NCI-H446 (cell line): ENCODE measurements around the gene SUCLG1.
A peak's percentile ranks its signal among the peaks of the same experiment; 100 is the strongest.
"Not testable (repeated sequence)": the region's sequence is repeated elsewhere in the genome, so short reads cannot be mapped to it uniquely, and the experiment has no call there.

Experiments
- DNase-seq, 2 experiments: peaks; one replicate each; lab custom pipeline; 2025; lab: John Stamatoyannopoulos, UW

SUCLG1 gene

DNA sequence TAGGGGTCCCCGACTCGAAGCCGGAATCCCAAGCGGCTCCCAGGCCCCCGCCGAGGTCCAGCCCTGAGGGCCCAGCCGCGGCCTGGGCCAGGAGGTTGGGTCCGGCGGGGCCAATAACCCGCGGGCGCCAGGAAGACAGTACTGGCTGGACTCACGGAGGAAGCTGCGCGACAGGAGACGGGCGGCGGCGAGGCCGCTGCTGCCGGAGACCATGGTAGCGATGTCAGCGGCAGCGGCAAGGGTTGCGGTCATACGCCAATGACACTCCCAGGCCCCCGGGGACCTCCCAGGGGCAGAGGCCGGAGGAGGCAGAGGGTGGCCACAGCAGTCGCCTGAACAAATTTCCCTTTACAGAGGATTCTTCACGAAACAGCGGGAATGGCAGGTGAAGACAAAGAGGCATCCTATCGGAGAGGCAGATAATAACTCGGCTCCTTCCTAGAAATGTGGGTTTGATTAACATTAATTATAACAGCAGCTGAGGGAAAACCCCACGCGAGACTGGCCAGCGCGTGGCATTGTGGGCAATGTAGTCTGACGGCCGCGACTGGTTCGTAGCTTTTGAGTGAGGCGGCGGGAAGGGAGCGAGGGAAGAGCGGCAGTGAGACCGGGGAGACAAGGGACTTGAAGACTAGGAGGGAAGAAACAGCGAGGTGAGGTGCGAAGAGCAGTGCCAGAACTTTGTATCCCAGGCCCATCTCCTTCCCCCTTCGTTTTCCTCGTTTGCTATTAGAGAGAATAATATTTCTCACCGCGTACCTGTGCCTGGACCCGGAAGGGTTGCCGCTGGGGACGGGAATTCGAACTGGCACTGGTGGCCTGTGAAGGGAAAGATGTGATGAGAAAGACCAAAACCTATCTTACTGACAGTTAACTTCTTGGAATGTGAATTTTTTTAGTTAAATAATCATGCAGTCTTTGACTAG is at the start of gene SUCLG1:
TSS of gene SUCLG1 (minus strand) at position 263 of the 926 bp plus-strand sequence. CDS start at position 252, 11 bp downstream.
- peak; percentile 51 to 86 for DNase-seq

DNA sequence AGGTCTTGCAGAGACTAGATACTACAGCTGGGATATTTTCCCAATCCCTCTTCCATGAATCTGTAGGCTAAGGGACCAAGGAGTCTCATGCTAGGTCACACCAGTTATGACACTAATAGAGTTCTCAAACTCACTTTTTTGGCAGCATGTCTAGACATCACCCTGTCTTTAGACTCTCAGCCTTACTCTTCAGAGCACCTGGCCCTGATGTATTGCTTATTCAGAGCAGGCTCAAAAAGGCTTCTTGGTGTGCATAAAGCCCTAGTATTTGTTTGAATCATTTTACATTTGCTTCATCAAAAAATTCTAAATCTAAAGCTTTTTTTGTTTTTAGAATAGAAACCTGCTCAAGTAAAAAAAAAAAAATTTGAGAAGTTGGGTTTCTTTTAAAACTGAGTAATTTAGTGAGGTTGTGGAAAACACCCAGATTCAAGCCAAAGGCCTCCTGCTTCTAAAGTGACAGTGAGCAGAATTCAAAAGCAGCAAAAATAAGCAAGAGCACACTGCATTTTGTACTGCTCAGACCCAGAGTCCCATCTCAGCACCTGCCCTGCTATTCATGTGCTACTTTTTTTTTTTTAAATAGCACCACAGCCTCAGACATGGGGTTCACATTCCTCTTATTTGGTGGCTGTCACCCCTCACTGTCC is 39.2 kb upstream of the SUCLG1 start:
- DNase-seq = no peak

DNA sequence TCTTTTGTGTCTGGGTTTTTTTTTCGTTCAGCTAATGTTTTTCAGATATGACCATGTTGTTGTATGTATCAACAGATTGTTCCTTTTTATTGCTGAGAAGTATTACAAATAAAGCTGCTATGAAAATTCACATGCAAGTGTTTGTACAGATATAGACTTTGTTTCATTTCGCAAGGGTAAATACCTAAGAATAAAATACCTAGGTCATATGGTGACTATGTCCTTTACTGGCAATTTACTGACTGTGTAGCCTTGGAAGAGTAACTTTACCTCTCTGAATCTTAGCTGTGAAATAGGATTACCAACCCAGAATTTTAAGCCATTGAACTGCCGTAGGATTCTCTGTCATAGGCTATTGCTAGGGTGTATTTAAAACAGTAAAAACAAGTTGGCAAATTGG is 38.2 kb upstream of the SUCLG1 start:
- no peak for DNase-seq

DNA sequence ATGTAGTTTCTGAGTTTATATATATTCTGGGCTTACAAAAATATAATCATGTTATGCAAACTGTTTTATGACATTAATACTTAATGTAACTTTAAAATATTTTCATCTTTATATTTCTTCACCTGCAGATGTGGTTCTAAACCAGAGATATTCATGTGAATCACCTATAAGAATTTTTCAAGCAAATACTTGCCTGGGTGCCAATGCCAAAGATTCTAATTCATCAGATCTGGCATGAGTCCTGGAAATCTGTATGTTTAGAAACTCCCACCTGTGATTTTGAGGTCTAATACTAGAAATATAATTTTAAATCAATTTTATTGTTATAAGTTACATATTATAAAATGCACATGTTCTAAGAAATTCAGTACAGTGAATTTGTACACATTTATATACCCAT is 37.3 kb upstream of the SUCLG1 start:
- DNase-seq = no peak

DNA sequence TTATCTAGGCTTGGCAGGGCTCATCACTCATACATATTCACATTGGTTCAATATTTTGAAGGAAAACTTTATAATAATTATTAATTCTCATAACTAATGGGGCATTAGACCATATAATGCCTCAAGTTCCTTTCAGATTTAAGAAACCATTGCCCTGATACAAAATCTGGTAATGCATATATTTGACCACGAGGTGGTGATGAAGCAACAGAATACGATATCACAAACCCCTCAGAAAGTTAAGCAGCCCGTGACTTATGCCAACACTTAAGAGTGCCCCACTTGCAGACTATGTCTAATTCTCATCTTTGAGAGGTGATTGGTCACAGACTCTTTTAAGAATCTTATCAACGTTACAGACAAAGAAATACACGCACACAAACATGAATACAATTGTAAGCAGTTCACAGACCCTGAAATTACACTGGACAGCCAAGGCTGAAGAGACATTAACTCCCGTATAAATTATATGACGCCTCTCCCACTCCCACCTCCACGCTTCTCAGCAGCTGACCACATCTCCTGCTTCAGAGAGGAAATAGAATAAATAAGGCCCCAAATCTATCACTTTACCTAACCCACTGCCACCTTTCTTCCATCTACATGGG is 36.6 kb upstream of the SUCLG1 start:
- DNase-seq = peak in 1 of 2 experiments; percentile 61

DNA sequence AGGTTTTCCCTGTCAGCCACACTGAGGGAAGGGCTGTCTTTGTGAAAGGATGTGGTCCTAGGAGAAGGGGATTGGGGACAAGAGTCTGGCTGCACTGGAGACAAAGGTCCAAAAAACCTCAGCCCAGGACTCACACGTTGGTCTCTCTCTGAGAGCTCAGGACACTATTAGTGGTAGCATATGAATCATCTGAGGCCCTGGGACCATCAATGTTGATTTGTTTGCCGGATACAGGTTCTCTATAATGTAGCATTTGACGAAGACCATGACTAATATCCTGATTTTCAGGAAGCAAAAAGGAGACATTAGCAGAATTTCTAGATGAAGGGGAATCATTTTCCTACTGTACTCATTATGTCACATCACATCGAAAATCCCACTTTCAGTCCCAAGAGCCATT is 35.0 kb upstream of the SUCLG1 start:
- DNase-seq = no peak

DNA sequence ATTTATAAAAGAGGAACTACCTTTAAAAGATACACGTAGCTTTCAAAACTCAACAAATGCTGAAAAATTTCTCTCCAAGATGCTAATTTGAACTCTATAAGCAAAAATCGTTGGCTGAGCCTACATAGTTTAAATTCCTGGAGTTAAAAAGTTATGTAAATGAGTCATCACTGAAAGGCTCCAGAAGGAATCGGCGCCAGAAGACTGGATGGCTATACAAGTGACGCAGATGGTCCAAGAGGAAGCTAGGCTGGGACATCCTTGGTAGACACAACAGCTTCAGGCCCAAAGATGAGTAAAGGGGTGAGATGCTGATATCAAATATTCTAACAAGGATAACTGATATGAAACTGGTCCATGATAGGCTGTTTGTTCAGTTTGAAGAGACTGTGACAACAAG is 34.4 kb upstream of the SUCLG1 start:
- DNase-seq = no peak

DNA sequence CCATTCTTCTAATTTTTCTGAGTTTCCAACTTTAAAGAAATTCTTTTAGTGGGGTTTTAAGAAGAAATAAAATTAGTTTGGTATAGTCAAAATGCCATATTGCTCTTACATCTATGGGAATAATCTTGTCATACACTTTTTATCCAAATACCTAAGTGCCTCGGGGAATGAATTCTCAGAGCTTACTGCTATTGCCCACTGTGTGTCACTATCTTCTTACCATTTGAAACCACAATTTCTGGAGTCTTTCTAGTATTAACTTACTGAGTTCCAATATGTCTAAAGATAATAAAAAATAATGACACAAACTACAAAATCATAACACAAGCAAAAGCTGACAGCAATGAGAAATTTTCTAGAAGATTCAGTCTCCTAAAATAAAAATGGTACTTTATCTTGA is 33.5 kb upstream of the SUCLG1 start:
- DNase-seq = no peak

DNA sequence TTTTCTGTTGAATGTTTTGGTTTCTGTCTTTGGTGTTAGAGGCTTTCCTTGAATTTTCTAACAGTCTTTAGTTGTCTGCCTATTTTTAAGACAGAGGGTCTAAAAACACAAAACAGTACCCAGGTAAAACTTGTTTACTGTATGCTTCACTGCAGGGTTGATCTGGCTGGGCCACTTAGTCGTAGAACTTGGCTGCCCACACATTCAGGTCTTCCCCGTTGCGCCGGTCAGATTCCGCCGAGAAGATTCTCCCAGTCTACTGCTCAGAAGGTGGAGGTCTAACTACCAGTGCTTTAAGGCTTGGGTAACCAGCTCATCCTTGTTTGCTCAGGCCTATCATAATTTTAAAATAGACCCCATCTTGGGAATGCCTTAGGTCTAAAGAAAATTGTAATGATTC is 32.7 kb upstream of the SUCLG1 start:
- DNase-seq = no peak

DNA sequence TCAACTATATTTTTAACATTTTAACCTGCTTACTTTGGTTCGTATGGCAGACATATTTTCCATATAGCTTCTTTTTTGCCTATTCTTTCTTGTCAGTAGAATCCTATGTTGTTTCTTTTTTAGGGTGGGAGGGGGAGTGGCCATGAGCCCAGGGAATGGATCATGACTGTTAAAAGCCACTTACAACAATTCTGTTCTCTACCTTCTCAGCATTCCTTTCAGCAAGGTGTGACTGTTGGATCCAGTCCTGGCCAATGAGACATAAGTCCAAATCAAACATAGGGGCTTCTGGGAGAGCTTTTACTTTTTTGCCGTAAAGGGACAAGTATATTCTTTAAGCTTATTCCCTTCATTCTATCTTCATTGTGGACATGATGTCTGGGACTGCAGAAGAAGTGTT is 32.2 kb upstream of the SUCLG1 start:
- DNase-seq = no peak

DNA sequence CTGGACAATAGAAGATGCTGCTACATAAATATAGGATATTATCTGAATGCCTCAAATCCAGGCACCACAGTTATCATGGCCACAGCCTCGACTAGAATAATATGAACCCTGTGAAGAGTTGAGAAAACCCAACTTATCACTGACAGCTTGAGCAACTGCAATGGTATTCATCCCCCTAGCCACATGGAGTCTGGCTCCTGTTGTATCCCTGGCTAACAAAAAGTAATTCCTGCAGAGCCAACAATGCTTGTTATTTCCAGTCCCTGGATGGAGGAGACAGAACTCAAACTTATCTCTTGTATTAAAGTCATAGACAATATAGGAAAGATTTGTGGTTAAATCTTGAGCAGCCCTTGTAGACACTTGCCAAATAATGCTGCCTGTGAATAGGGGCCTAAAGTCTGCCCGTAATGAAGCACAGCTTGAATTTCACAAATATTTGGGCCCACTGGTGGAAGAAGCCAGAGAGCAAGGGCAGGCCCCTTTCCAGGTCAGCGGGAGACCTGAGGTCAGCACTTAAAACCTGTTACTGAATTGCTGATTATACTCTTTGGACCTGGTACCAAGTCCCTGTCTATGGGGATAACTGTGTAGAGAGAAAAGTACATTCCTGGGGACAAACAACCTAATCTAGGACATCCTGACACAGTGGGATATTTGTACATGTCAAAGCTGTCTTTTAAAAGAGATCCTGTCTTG is 28.4 kb upstream of the SUCLG1 start:
- no peak for DNase-seq

DNA sequence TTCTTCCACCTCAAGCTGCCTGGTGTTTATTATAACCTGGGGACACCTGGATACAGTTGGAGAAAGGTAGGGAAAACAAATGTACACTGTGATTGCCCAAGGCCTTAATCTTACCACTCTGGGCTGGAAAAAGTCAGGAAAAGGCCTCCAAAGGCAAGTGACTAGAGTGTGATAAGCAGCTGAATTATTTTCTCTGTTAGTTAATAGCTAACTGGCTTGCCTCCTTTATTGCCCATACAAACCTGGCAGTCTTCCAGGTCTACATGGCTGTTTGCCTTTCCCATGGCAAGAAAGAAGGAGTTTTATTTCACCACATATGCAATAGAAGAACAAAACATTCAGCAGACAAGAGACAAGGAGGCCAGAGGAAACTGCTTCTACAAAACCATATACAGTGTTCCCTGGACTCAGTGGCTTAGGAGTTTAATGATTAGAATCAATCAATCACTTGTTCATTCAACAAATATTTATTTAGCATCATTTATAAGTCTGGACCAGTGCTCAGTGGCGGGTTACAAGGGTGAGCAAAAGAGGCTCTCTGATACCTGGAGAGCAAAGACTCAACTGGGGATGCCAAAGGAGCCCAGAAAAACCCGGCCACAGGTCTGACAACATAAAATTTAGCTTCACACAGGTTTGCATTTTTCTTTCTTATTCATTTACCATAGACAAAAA is 27.5 kb upstream of the SUCLG1 start:
- peak in 1 of 2 experiments; percentile 44 for DNase-seq

DNA sequence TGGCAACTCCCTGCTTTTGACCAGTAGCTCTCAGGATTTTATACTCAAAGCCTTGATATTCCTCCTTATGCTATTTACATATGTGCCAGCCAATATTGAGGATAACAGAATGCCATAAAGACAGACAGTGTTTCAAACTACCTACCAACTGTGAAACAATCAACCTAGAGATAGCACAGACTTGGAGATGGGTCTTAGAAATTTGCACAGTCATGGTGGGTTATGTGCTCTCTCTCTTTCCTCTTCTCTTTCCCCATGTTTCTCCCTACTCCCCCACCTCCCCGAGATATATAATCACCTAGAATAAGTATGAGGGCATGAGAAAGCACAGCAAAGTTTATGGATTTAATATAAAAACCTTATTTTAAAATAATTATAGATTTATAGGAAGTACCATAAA is 24.2 kb upstream of the SUCLG1 start:
- DNase-seq = no peak

DNA sequence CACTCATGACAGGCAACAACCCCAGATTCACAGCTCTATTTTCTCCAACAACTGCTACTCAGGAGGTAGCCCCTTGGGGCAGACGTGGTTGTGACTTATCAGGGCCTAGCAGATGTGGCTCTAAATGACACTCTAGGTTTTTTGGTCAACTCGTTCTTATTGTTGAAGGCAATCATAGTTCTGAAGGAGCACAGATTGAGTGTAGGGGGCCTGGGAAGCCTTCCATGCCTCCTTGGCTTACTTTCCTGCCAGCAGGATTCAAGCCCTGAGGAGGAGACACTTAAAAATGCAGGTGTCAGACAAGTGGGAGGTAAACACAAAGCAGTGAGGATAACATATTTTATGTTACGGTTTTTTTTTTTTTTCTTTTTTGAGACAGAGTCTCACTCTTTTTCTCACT is 23.5 kb upstream of the SUCLG1 start:
- DNase-seq = no peak

DNA sequence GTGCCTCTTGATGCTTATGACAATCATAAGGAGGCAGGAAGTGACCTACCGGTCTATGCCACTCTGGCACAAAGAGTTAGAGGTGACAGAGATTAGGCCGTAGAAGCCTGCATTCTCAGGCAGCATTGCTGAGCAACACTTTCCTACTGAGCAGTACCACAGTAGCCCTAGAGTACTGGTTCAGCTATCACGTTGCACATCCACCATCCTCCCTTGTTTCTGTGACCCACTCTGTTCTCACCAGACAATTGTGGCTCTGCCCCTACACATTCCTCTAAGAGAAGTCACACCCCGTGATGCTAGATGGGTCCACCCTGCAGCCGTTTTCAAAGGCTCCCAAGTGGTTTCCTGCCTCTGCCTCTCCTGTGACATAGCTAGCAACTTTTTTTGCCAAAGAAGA is 22.6 kb upstream of the SUCLG1 start:
- DNase-seq = no peak

DNA sequence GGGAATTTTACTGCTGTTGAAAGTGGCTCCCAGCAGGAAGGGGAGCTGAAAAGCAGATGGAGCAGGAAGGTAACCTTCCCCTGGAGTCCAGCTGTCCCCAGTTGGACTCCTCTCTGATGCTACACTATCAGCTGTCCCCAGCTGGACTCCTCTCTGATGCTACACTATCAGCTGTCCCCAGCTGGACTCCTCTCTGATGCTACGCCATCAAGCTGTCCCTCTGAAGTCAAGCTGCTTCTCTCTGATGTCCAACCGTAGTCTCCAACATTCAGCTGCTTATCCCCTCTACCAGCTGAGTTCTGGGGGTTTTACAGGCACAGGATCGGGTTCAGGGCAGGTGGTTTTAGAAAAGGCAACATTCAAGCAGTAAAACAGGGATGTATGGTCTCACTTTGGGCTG is 19.8 kb upstream of the SUCLG1 start:
- no peak for DNase-seq

DNA sequence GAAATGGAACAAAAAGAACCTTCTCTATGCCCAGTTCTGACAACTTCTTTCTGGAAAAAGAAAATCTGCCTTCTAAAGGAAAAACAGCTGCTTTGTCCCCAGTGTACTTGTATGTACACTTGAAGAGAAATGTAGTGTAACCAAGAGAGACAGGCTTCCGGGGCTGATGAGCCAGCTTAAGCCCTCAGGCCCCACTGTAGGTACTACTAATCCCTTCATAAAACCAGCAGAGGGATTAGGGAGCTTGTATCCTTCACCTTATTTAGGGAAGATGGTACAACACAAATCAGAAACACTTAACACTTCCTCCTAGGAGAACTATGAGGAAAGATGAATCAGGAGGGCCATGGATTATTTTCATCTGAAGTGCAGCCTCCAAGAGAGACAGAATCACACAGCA is 18.8 kb upstream of the SUCLG1 start:
- no peak for DNase-seq

DNA sequence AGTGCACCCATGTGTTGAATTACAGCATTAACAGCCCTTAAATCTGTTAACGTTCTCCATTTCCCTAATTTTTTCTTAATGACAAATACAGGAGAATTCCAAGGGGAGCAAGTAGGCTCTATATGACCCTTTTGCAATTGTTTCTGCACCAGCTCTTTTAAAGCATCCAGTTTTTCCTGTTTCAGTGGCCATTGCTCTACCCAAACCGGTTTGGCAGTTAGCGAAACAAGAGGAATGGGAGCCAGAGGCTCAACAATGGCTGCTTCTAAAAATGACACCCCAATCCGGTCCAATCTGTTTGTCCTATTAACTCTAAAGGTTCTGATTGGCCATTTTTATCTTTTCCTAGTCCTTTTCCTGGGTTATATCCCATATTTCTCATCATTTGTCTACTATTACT is 15.1 kb upstream of the SUCLG1 start:
- DNase-seq = no peak

DNA sequence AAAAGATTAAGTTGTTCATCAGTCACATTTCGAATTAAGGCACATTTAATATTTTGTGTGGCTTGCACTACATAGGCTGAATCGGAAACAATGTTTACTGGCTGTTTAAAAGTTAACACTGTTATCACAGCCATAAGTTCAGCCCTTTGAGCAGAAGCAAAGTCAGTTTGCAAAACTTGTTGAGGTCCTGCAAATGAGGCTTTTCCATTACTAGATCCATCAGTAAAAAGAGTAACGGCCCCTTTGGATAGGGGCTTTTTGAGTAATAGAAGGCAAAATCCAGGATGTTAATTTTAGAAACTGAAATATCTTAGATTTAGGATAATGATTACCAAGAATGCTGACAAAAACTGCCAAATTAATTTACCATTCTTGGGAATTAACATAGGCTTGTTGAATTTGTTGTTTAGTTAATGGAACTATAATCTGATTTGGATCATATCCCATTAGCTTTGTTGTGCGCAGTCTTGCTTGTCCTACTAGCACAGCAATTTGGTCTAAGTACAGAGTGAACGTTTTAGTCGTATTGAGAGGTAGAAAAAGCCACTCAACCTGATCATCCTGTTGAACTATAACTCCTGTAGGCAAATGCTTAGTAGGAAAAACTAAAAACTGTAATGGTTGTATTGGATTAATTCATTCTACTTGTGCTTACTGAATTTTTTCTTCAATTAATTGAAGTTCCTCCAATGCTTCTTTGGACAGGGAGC is 13.9 kb upstream of the SUCLG1 start:
- DNase-seq = no peak

DNA sequence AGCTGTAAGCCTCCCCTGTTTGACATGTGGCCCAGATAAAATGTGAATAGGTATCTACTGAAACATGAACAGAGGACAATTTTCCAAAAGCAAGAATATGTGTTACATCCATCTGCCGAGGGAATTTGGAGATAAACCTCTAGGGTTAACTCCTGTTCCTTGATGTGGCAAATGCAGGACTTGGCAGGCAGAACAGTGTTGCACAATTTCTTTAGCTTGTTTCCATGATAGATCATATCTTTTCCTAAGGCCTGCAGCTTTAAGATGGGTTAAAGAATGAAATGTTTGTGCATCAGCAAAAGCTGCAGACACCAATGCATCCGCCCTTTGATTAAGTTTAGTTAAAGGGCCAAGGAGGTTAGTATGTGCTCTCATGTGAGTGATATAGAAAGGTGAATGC is 13.3 kb upstream of the SUCLG1 start:
- DNase-seq = not testable (repeated sequence)

DNA sequence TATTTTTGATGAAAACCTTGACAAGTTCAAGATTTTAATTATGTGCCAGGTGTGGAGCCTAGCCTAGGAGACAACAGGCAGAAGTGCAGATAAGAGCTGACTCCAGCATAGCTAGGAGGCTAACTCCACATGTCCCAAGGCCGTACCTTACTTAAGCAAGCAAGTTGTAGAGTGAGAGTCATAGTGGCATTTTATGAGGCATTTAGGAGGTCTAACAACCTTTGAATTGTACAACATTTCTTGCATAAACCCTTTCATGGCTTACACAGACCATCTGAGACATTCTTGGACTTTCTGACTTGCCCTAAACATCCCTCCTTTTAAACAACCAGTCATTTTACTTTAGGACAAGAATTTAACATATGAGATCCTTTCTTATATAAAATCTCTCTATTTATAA is 8.3 kb upstream of the SUCLG1 start:
- DNase-seq = no peak
